ENCODE results near the gene RFXAP.

DNA sequence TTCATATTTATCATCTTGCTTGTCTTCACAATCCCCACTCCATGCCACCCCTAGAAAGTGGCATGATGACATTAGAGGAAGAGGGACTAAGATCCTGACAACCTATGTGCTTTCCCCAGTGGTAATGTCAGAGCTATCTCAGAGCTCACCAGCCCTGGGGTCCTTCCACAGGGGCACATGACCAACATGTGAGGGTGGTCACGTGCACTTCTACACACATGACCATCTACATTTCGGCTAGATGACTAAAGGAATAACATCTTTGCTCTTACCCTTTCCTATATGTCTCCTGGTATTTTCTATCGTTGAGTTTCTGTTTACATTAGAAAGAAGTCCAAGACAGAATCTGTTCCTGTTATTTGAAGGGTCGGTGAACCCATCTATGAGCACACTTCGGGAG lies 46.2 kb downstream of the RFXAP start:
- TF ChIP-seq, protein P1, sequence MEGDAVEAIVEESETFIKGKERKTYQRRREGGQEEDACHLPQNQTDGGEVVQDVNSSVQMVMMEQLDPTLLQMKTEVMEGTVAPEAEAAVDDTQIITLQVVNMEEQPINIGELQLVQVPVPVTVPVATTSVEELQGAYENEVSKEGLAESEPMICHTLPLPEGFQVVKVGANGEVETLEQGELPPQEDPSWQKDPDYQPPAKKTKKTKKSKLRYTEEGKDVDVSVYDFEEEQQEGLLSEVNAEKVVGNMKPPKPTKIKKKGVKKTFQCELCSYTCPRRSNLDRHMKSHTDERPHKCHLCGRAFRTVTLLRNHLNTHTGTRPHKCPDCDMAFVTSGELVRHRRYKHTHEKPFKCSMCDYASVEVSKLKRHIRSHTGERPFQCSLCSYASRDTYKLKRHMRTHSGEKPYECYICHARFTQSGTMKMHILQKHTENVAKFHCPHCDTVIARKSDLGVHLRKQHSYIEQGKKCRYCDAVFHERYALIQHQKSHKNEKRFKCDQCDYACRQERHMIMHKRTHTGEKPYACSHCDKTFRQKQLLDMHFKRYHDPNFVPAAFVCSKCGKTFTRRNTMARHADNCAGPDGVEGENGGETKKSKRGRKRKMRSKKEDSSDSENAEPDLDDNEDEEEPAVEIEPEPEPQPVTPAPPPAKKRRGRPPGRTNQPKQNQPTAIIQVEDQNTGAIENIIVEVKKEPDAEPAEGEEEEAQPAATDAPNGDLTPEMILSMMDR (IDR thresholded peaks at IDR 0.05) = no peak
- TF ChIP-seq POLR2A (IDR thresholded peaks at IDR 0.05) = no peak
